Suprapubic skin (tissue), 4 donors: ENCODE measurements around the gene CCNDBP1. TPM values are rescaled to one million over a fixed set of nuclear protein-coding genes. Genes with fewer than 3 reads are reported as not detected.
"Not testable (repeated sequence)": the region's sequence is repeated elsewhere in the genome, so short reads cannot be mapped to it uniquely, and the experiment has no call there.

ENCODE experiments used
- DNase-seq, 2 donors: peaks; one replicate each; pipeline ENCODE4 v3.0.0-alpha.2; 2019; ENCODE audit warnings: low spot score in 2 of 2
- H3K27ac ChIP-seq: fragments of 200-600 bp; sonication (generic); one replicate; pipeline ENCODE4 v1.5.1; 2019
- H3K27me3 ChIP-seq: fragments of 200-600 bp; sonication (generic); one replicate; pipeline ENCODE4 v1.5.1; 2019
- H3K36me3 ChIP-seq: fragments of 200-600 bp; sonication (generic); one replicate; pipeline ENCODE4 v1.5.1; 2019
- H3K4me1 ChIP-seq: fragments of 200-600 bp; sonication (generic); one replicate; pipeline ENCODE4 v1.5.1; 2019
- H3K4me3 ChIP-seq: fragments of 200-600 bp; sonication (generic); one replicate; pipeline ENCODE4 v1.5.1; 2019; ENCODE audit warnings: mild to moderate bottlenecking
- H3K9me3 ChIP-seq: fragments of 200-600 bp; sonication (generic); one replicate; pipeline ENCODE4 v1.5.1; 2019
- EP300 ChIP-seq: sonication (generic); formaldehyde crosslinking; IDR thresholded peaks from one replicate; pipeline ENCODE4 v1.6.1; 2017; ENCODE audit warnings: antibody characterized with exemption
- POLR2A ChIP-seq, 2 donors: fragments of 450-650 bp; IDR thresholded peaks; one replicate each; pipeline ENCODE4 v1.6.1; 2017; ENCODE audit warnings: antibody characterized with exemption in 2 of 2, mild to moderate bottlenecking in 2 of 2, moderate library complexity in 2 of 2
- POLR2AphosphoS5 ChIP-seq, 3 donors: sonication (generic); formaldehyde crosslinking; IDR thresholded peaks; one replicate each; pipeline ENCODE4 v1.6.1; 2017; ENCODE audit warnings: antibody characterized with exemption in 3 of 3
- WGBS: methylation state at CpG from one replicate; pipeline ENCODE4 v1.1.5; 2018; 5-methylcytosine and 5-hydroxymethylcytosine counted together
- total RNA-seq, 4 donors: library from RNA; depleted of rRNA; stranded (reverse); fragments of >200 nt; gene quantifications; one replicate each; pipeline ENCODE4 v1.1.0, GENCODE V29; 2016
- TF ChIP-seq, protein P1 (sequence below), 2 donors: fragments of 200-600 bp in 1 of 2; fragments of 450-650 bp in 1 of 2; sonication (generic) in 1 of 2; IDR thresholded peaks; one replicate each; pipeline ENCODE4 v1.5.1; 2016 to 2019; ENCODE audit warnings: antibody characterized with exemption in 2 of 2, mild to moderate bottlenecking in 1 of 2, moderate library complexity in 1 of 2

The CCNDBP1 gene
- total RNA-seq, 4 donors from 2014 or later: 55.9 to 93.7 (median 81.2) TPM

DNA sequence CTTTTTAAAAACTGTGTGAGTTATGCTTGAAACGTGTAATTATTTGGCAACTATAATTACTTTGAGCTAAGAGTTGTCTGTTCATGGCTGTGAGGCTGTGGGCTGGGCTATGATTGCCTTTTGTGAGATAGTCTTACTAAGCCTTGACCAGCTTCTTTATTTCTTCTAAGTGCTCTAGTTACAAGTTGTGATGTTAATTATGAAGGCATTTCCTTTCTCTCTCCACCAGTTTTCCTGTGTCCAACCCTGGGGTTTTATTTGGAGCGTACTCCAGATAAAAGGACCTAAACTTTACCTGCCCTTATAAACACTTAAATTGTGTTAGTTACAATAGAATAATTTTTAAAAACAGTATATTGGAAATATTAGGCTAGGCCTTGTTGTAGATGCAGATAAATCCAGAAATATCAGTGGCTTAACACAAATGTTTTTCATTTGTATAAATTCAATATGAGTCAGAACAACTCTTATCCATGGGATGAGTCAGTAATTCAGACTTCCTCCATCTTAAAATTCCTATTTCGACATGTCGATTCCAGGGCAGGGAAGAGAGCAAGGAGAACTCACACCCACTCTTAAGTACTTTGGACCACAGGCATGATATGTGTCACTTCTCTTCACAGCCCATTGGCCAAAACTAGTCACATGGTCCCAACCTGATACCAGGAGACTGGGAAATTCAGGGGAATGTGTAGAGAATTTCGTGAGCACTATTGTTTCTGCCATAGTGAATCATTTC is 34.8 kb upstream of the CCNDBP1 start:
- no peaks in the 10 kb centered on the region for H3K27me3 ChIP-seq
- no peaks in the 10 kb centered on the region for H3K9me3 ChIP-seq
- peaks cover 59% of the 10 kb centered on the region for H3K36me3 ChIP-seq
- 86% methylated on average over 5 of the region's 5 CpGs for WGBS
- no peak overlapping the region for H3K4me3 ChIP-seq
- no peak overlapping the region for H3K27ac ChIP-seq
- no peak for DNase-seq
- TF ChIP-seq POLR2AphosphoS5 (IDR thresholded peaks at IDR 0.05) (no peak), EP300 (no peak), POLR2A (IDR thresholded peaks at IDR 0.05) (no peak)
- TF ChIP-seq, protein P1, sequence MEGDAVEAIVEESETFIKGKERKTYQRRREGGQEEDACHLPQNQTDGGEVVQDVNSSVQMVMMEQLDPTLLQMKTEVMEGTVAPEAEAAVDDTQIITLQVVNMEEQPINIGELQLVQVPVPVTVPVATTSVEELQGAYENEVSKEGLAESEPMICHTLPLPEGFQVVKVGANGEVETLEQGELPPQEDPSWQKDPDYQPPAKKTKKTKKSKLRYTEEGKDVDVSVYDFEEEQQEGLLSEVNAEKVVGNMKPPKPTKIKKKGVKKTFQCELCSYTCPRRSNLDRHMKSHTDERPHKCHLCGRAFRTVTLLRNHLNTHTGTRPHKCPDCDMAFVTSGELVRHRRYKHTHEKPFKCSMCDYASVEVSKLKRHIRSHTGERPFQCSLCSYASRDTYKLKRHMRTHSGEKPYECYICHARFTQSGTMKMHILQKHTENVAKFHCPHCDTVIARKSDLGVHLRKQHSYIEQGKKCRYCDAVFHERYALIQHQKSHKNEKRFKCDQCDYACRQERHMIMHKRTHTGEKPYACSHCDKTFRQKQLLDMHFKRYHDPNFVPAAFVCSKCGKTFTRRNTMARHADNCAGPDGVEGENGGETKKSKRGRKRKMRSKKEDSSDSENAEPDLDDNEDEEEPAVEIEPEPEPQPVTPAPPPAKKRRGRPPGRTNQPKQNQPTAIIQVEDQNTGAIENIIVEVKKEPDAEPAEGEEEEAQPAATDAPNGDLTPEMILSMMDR (IDR thresholded peaks at IDR 0.05): no peak
- no peaks in the 10 kb centered on the region for H3K4me1 ChIP-seq

- Histone ChIP-seq H3K36me3 (peaks cover 58% of the 10 kb centered on the region), H3K4me3 (no peak overlapping the region), H3K27me3 (no peaks in the 10 kb centered on the region), H3K9me3 (no peaks in the 10 kb centered on the region), H3K4me1 (no peaks in the 10 kb centered on the region), H3K27ac (no peak overlapping the region)
- WGBS: 80% methylated on average over 2 of the region's 2 CpGs
- DNase-seq: no peak
- TF ChIP-seq, protein P1 (IDR thresholded peaks at IDR 0.05): no peak
- TF ChIP-seq POLR2AphosphoS5 (IDR thresholded peaks at IDR 0.05) (no peak), POLR2A (IDR thresholded peaks at IDR 0.05) (no peak), EP300 (no peak)
Measured at GRCh38 chr15:43151688-43152087, 33.5 kb upstream of the CCNDBP1 start.

DNA sequence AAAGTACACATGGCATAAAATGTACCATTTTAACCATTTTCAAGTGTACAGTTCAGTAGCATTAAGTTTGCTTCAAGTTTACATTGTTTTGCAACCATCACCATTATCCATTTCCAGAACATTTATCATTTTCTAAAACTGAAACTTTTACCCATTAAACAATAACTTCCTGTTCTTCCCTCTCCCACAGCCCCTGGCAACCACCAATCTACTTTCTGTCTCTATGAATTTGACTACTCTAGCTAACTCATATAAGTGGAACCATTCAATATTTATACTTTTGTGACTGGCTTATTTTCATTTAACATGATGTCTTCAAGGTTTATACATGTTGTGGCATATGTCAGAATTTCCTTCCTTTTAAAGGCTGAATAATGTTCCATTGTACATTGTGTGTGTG is 31.9 kb upstream of the CCNDBP1 start:
- no peak overlapping the region for H3K27ac ChIP-seq
- H3K9me3 ChIP-seq: no peaks in the 10 kb centered on the region
- no peaks in the 10 kb centered on the region for H3K27me3 ChIP-seq
- no peak for TF ChIP-seq POLR2AphosphoS5 (IDR thresholded peaks at IDR 0.05)
- no peak for TF ChIP-seq EP300
- TF ChIP-seq, protein P1 (IDR thresholded peaks at IDR 0.05): no peak
- no peak for TF ChIP-seq POLR2A (IDR thresholded peaks at IDR 0.05)
- no peaks in the 10 kb centered on the region for H3K4me1 ChIP-seq
- no peak overlapping the region for H3K4me3 ChIP-seq
- peaks cover 54% of the 10 kb centered on the region for H3K36me3 ChIP-seq
- no peak for DNase-seq

DNA sequence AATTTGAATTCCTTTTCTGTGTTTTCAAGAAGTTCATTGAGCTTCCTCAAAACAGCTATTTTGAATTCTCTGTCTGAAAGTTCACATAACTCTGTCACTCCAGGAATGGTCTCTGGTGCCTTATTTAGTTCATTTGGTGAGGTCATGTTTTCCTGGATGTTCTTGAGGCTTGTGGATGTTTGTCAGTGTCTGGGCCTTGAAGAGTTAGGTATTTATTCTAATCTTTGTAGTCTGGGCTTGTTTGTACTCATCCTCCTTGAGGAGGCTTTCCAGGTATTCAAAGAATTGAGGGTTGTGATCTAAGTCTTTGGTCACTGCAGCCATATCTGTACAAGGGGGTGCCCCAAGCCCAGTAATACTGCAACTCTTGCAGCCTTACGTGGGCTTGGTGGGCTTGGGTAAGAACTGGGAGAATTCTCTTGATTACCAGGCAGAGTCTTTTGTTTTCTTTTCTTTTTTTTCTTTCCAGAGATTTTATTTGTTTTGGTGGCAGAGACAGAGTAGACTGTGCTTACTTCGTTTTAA is 19.3 kb upstream of the CCNDBP1 start:
- H3K36me3 ChIP-seq: peaks cover 40% of the 10 kb centered on the region
- DNase-seq: no peak
- TF ChIP-seq, protein P1 (IDR thresholded peaks at IDR 0.05): no peak
- TF ChIP-seq POLR2AphosphoS5 (IDR thresholded peaks at IDR 0.05) (no peak), EP300 (no peak), POLR2A (IDR thresholded peaks at IDR 0.05) (no peak)
- WGBS: 97% methylated on average over 2 of the region's 2 CpGs
- H3K4me3 ChIP-seq: no peak overlapping the region
- H3K27ac ChIP-seq: no peak overlapping the region
- no peaks in the 10 kb centered on the region for H3K27me3 ChIP-seq
- no peaks in the 10 kb centered on the region for H3K9me3 ChIP-seq
- H3K4me1 ChIP-seq: peaks cover 4% of the 10 kb centered on the region

GRCh38 chr15:43167261-43167660 is 17.9 kb upstream of the CCNDBP1 start:
- H3K27ac ChIP-seq, DNase-seq, H3K4me3 ChIP-seq, H3K9me3 ChIP-seq, H3K27me3 ChIP-seq, H3K4me1 ChIP-seq: not testable (repeated sequence)
- 100% methylated on average over 3 of the region's 28 CpGs for WGBS
- peaks cover 29% of the 10 kb centered on the region for H3K36me3 ChIP-seq
